OCI-LY1 (cell line): ENCODE results near the gene DNAH8.

Experiments used
- CTCF ChIP-seq: fragments of 200-600 bp; sonication (generic), shearing (Covaris generic); IDR thresholded peaks from 2 replicates; pipeline ENCODE4 v1.5.1; 2017; ENCODE audit warnings: mild to moderate bottlenecking, antibody characterized with exemption, low read length, moderate library complexity, mixed read lengths
- EZH2 ChIP-seq: fragments of 200-600 bp; sonication (generic), shearing (Covaris generic); IDR thresholded peaks from 2 replicates; pipeline ENCODE4 v1.8.0; 2017; ENCODE audit warnings: borderline replicate concordance, mixed run types, mild to moderate bottlenecking, antibody characterized with exemption, low read length, moderate library complexity, mixed read lengths

GRCh38 chr6:38679668-38680067, 35.4 kb upstream of the DNAH8 start:
- TF ChIP-seq EZH2 (no peak), CTCF (no peak)
